Stimulated activated CD8-positive, alpha-beta memory T cell treated with anti-CD3 and anti-CD28 coated beads, Interleukin-7, amount 100 ng/mL, for 1 hour (primary cell): ENCODE data around the gene XIST.
"Not testable (repeated sequence)": the region's sequence is repeated elsewhere in the genome, so short reads cannot be mapped to it uniquely, and the experiment has no call there.

ENCODE experiments used
- DNase-seq, 2 donors: peaks; one replicate each; pipeline ENCODE4 v3.0.0-alpha.2; 2020; ENCODE audit warnings: low read depth in 2 of 2

The XIST gene

DNA sequence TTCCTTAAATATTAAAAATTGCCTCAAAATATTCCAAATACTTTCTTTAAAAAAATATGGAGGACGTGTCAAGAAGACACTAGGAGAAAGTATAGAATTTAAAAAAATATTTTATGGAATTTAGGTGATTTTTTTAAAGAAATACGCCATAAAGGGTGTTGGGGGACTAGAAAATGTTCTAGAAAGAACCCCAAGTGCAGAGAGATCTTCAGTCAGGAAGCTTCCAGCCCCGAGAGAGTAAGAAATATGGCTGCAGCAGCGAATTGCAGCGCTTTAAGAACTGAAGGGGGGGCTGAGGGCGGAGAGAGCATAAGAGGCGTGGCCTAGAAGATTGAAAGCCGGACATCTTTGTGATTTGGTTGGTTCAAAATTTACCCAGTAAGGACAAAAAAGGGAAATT, at the start of gene XIST:
Gene XIST (minus strand): TSS at position 248 of the 400 bp plus-strand sequence.
- DNase-seq: peak in 1 of 2 donors; percentile 37

DNA sequence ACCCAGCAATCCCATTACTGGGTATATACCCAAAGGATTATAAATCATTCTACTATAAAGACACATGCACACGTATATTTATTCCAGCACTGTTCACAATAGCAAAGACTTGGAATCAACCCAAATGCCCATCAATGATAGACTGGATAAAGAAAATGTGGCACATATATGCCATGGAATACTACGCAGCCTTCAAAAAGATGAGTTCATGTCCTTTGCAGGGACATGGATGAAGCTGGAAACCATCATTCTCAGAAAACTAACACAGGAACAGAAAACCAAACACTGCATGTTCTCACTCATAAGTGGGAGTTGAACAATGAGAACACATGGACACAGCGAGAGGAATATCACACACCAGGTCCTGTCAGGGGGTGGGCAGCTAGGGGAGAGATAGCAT, 45.8 kb upstream of the XIST start:
- not testable (repeated sequence) for DNase-seq

DNA sequence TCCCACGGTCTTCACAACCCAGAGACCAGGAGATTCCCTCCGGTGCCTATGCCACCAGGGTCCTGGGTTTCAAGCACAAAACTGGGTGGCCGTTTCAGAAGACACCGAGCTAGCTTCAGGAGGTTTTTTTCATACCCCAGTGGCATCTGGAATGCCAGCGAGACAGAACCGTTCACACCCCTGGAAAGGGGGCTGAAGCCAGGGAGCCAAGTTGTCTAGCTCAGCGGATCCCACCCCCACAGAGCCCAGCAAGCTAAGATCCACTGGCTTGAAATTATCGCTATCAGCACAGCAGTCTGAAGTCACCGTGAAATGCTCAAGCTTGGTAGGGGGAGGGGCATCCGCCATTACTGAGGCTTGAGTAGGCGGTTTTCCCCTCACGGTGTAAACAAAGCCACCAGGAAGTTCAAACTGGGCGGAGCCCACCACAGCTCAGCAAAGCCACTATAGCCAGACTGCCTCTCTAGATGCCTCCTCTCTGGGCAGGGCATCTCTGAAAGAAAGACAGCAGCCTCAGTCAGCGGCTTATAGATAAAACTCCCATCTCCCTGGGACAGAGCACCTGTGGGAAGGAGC, 40.1 kb upstream of the XIST start:
- DNase-seq: peak in 1 of 2 donors; percentile 4

DNA sequence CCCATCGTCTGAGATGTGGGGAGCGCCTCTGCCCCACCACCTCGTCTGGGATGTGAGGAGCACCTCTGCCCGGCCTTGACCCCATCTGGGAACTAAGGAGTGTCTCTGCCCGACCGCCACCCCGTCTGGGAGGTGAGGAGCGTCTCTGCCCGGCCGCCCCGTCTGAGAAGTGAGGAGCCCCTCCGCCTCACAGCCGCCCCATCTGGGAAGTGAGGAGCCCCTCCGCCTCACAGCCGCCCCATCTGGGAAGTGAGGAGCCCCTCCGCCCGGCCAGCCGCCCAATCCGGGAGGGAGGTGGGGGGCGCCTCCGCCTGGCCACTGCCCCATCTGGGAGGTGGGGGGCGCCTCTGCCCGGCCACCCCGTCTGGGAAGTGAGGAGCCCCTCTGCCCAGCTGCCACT, 29.7 kb upstream of the XIST start:
- not testable (repeated sequence) for DNase-seq

DNA sequence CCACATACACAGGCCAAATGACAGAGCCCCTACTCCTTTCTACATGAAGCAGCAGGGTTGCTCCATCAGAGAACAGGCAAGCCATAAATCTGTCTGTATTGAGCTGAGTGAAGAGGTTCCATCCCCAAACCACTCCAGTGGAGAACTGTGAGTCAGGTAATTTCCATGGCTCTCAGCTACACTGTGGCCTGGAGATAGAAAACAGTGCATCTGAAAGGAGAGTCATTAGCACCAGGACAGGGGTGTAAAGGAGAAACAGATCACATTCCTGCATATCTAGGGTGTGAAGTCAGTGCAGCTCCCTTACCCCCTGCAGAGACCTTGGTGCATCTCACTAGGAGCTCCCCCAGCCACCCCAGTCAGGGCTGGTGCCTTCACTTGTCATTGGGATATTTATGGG, 25.2 kb upstream of the XIST start:
- no peak for DNase-seq

DNA sequence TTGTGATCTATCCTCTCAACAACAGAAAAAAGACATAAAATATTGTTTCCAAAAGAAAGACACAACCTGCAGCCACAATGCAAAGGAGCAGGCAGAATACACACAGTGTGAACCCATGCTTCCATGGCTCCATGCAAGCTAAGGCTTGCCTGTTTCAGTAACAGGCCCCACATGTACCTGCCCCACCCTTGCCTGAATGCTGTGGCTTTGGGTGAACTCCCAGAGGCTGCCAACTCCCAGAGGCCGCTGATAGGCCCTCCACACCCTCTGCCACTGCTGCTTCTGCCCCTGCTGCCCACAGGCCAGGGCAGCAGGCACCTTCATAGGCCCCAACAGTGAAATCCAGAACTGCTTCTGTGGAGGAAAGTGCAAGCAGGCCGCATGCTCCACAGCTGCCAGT, 24.4 kb upstream of the XIST start:
- no peak for DNase-seq

DNA sequence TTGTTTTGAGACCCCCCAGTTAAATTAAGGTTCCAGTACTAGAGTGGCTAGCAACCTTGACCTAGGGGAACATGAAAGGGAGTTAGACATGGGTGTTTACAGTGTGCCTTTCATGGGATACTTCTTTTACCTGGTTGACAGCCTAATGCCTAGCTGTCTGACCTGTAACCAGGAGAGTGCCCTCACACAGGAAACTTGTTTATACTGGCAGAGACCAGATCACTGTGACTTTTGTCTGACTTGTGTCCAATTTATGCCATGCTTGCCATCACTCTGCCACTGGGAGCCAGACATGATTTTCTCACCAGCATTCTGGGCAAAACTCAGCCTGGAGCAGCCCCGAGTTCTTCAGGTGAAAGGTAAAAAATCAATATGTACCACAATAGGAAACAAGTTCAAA, 16.4 kb upstream of the XIST start:
- no peak for DNase-seq

DNA sequence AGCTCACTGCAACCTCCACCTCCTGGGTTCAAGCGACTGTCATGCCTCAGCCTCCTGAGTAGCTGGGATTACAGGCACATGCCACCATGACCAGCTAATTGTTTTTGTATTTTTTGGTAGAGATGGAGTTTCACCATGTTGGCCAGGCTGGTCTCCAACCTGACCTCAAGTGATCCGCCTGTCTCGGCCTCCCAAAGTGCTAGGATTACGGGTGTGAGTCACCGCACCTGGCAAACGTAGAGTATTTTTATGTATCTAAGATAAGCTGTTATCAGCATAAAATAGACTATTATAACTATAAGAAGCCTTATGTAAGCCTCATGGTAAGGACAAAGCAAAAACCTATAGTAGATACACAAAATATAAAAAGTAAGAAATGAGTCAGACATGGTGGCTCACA, 14.6 kb upstream of the XIST start:
- DNase-seq: no peak

DNA sequence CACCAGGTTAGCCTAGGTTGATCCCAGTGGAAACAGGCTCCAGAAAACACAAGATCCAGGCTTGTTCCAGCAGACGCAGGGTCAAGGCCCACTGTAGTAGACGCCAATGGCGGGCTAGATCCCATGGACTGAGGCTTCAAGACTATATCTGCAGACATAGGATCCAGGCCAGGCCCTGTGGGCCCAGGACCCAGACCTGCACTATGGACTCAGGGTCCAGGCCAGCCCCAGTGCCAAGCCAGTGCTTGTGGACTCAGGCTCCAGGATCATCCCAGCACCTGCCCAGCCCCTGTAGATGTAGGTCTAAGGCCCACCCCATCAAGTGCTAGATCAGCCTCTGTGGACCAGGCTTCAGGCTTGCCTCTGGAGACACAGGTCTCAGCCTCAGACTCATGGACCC, 11.3 kb upstream of the XIST start:
- no peak for DNase-seq

DNA sequence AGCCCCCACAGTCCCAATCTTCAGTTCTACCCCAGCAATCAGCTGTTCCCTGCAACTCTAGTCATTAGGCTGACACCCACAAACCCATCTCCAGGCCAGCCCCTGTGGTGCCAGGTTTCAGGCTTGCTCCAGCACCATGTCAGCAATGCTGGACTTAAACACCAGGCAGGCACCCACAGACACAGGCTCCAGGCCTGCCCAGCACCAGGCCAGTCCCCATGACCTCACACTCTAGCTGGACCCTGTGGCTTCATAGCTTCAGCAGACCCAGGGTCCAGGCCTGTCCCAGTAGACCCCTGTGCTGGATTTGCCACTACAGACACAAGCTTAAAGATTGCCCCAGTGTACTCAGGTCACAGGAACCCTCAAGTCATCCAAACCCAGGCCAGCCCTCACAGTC, 10.8 kb upstream of the XIST start:
- no peak for DNase-seq

DNA sequence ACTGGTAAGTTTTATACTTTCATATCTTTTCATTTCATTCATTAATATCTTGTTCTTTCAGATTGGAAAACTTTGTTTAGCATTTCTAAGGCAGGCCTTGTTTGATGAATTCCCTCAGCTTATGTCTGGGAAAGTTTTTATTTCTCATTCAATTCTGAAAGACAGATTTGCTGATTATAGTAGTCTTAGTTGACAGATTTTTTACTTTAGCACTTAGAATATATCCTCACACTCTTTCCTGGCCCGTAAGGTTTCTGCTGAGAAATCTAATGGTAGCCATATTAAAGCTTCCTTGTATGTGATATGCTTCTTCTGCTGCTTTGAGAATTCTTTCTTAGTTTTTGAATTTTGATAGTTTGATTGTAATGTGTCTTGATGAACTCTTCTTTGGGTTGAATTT, 7.1 kb upstream of the XIST start:
- no peak for DNase-seq

DNA sequence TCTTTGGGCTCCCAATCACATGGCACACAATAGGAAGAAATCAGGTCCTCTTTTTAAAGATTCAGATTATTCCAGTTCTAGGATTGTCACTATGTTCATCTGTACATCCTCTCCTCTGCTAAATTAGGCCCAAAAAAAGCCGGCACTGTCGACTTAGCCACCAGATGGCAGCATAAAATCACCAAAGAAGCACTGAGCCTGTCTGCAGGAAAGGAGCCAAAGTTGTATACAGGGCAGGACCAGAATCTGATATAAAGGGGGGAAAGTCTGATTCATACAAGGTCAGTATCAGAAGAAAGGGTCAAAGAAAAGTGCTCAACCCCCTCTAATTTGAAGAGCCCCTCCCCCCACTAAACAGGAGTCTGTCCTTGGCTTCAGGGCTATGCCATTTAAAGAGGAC, 3.0 kb upstream of the XIST start:
- DNase-seq: peak; percentile 24 to 53

DNA sequence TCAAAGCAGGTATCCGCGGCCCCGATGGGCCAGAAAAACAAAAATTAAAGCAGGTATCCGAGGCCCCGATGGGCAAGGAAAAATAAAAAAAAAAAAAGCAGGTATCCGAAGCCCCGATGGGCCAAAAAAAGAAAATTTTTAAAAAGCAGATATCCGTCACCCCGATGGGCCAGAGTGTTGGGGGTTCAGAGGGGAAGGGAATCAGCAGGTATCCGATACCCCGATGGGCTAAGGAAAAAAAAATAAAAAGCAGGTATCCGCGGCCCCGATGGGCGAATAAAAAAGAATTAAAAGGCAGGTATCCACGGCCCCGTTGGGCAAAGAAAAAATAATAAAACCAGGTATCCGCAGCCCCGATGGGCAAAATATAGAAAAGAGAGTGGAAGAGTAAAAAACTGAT, 492 bp downstream of the XIST start:
- DNase-seq: no peak

DNA sequence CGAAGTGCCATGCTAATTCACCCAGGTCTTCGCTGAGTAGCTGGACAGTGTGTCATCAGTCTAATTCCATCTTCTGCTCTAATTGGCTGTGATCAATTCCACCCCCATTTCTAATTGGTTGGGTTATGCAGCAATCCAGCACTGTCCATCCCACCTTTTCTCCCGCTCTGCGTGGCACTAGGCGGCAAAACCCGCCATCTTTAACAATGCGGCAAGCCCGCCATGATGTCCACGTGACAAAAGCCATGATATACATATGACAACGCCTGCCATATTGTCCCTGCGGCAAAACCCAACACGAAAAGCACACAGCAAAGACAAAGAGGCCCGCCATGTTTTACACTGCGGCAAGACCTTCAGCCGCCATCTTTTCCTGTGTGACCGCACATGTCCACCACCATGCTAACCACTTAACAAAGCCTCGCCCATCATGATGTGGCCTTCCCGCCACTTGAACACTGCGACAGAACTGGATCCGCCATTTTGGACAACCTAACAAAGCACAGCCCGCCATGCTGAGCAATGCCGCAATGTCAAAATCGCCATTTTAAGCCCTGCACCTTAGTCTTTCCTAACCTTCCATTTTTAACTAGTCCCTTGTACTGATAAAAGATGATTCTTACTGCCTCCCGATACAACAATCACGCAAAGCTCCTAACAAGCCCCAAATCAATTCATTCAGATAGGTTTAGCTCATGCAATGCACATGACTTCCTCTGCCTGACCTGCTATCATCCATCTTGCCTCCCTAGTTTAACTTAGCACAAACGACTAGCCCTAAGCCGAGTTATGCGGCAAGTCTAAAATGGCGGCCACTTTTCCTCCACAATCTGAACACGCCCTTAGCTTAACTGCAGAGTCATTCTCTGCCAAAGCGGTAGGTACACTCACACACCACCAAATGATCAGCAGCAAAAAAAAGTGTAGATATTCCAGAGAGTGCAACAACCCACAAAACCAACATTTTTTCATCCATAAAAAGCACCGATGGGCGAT, 1.2 kb downstream of the XIST start:
- DNase-seq: peak in 1 of 2 donors; percentile 32

DNA sequence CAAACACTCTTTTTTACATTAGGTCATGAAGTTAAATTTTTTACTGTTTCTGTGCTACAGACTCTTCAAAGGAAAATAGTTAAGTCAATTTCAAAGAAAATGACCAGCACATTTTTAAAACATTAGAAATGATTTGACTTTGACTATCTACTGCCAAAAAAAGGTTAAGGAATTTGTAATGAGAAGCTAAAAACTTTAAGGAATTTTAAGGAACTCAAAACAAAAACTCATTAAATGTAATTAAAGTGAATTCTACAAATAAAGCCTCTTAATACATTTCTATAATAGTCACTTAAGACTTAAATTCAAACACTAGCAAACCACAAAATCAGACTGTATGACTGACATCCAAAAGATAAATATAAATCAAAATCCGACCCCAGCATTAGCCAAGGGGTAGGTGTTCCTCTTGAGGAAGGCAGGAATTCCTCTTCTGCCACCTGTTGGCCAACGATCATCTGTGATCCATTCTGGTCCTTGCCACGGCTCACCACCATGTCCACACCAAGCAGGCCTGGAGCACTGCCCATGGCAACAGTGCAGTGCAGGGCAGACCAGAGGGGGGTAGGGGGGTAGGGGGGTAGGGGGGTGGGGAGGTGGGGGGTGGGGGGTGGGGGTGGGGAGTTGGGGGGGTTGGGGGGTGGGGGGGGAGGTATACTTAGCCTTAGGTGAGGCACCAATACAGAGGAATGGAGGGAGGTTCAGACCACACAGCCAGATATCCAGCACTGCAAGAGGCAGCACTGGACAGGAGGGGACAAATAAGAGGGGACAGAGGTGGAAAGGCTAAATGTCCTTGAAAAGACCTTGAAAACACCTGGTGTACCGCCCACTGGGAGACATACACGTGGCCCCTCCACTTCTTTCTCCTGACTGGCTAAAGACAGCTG, 2.1 kb downstream of the XIST start:
- DNase-seq: no peak

DNA sequence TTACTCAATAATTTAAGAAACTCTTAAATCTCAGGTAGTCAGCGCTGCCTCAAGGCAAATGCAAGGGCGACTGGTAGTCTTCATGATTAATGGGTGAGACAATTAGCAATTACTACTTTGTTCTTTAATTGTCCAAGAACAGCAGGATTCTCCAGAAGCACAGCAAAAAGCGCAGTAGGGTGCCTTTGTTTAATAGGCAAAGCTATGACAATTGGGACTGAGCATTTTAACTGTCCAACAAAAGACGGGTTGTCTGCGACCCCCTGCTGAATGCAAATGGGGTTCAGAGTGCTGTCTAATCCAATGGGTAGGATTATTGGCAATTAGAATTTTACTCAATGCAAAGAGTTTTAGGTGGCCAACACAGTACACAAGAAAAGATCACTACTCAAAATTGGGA, 3.4 kb downstream of the XIST start:
- no peak for DNase-seq

DNA sequence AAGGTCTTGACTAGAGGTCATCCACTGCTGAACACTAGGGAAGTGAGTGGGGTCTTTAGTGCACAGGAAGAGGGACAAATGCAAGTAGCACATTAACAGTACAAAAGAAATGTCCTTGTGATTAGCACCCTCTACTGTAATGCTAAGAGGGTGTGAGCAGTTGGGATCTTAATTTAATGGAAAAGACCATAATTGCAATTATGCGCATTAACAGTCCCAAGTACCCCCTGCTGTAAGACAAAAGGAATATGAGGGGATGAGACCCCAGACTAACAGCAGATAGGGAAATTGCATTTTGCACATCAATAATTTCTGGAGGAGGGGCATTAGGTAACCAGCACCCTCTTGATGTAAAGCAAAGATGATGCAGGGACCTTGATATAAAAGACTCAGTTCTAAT, 4.5 kb downstream of the XIST start:
- DNase-seq: no peak

DNA sequence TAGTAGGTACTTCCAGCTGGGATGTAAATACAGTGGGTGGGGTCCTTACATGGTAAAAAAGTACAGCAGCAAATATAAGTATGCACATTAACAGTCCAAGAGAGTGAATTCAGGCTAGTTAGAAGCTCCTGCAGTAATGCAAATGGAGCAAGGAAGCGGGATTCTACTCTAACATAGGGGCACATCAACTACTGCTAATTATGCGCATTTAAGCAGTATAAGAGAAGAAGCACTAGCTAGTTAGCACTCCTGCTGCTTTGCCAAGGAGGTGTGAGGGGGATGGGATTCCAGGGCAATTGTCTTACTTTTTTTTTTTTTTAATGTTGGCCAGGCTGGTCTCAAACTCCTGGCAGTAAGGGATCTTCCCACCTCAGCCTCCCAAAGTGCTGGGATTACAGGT, 5.4 kb downstream of the XIST start:
- DNase-seq: no peak

DNA sequence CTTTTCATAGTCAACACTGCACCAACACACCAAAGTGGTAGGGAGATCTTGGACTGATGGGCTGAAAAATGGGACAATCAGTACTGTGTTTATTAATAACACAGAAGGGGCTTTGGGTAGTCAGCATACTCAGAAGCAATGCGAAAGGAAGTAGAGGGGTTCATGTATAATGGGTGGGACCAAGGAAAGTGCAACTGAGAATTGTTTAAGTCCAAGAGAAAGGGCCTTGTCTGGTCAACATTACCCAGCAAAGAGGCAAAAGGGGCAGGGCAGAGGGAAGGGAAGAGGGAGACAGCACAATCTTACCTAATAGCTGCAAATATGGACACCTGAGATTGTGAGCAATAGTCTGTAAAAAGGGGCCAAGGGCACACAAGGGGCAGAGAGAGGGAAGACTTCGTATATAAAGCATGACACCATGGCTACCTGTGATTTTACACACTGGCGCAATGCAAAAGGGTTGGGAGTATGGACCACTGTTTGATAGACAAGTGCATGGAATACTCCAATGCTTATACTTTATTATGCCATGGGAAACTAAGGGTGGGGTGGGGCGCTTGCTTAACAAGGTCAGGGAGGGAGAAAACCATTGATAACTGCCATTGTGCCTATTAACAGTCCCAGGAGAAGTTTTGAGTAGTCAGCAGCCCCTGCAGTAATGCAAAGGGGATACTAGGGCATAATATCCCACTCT, 9.8 kb downstream of the XIST start:
- DNase-seq: no peak

DNA sequence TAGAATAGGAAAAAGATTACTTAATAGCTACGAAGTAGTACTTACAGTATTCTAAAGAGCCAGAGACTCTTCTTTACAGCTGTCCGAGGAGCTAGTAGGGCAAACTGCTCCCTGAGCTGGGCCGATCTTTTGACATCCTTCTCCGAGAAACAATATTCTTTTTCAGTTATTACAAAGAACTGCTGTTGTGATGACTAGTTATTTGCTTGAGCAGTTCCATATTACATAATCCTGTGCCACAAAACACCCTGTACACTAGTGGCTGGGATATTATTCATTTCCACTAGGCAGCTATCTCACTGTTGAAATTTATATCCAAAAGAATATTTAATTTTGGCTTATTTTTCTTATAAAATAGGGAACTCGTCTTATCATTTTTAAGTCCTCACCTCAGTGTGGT, 11.2 kb downstream of the XIST start:
- DNase-seq: no peak

DNA sequence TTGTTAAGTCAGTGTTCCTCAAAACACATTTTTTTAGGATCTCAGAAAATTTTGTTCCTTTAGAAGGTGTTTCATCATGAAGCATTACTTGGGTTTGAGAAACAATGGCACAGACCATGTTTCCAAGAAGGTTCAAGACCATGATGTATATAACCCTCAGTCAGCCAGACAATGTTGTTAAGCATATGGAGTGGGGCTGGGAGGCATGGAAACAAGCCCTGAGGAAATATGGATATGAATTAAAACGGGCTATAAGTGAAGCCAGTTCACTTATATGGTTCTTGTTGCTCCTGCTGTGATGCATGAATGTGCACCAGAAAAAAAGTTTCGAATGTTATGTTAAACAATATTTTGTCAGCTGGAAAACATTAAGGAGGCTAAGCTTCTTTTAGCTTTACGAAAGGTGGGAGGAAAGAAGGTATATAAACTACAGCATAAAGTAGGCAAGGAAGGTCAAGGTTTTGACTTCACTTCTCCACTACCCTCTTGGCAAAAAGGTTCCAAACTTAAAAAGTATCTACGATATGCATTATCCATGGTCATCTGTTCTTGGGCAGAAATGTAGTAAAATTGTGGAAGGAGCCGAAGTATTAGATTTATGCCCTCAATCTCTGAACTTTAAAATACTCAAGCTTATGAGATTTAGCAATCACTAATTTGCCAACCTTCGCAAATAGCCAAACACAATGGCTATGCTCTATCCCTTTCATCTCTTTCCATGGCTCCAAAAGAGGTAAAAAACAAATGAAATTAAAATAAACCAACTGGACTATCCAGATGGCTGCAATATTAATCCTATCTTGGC, 12.2 kb downstream of the XIST start:
- no peak for DNase-seq
